Activated CD8-positive, alpha-beta memory T cell treated with anti-CD3 and anti-CD28 coated beads, Interleukin-2, amount 50 U/mL, for 1 hour (primary cell): ENCODE measurements around the gene RNF225.
"Not testable (repeated sequence)": the region's sequence is repeated elsewhere in the genome, so short reads cannot be mapped to it uniquely, and the experiment has no call there.

Experiments
- DNase-seq: peaks from one replicate; pipeline ENCODE4 v3.0.0-alpha.2; 2020; ENCODE audit errors: extremely low read depth

Gene RNF225

DNA sequence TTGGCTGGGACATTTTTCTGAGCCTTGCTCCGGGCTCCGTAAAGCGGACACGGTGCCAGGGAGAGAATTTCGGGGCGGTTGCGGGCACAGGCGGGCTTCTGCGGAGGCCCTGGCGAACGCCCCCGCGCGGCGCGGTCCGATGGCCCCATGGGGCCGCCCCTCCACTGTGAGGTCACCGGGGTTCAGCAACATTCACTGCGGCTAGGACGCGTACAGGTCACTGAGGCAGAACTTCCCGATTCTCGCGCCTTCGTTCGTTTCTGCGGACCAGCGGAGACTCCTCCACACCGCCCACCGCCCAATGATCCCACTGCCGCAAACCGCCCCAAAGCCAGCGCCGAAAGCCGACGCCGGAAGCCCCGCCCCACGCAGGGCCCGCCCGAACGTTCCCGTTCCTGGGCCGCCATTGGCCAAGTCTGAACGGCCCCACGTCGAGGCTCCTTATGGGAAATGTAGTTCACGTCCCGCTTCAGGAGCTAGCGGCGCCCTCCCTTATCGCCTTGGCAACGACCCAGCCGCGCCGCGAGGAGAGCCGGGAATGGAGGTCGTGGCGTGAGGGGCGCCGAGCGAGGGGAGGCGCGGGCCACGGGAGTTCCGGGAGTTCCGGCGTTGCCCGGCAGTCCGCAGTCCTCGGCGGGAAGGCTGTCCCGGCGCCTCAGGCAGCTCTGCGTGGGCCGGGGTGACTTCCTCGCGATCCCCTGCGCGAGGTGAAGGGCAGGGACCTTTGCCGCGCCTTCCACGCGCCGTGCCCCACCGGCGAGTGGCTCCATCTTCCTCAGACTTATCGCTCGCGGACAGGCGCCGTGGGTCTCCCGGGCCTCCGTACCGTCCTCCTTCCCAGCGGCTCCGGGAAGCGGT lies 12.9 kb downstream of the RNF225 start, which contains the start of gene ZNF584:
ZNF584 (plus strand) TSS at position 498 of the 858 bp plus-strand sequence. CDS start 499 bp downstream, outside the sequence.
- peak; percentile 82 for DNase-seq

DNA sequence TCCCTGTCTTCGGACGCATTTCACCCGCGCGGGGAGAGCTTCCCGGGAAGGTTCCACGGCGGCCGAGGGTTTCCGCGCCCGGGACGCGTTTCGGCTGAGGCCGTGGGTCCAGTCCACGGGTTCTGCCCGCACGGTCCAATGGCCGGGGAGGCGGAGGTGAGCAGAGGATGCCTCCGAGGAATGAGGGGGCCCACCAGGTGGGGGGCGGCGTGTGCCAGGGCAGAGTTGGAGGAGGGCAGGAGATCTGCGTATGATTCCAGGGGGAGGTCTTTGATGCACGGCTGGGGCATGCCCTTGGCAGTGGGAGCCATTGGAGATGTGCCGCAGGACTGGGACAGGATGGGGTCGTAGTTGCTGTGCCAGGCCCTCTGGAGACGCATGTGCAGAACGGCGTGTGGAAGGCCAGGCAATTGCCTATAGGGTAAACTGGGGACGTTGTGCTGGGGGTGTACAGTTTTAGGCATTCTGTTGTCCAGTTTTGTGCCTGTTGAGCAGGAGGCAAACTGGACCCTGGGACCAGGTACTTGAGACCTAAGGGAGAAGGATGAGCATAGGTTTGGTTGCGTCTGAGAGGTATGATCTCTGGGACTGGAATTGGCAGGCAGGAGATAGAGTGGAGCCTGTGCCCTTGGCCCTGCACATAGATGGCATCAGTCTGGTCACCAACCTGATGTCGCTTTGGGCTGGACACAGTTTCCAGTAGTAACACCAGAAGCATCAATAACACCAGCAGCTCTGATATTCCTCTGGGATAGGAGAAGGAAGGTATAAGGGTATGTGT lies 13.7 kb downstream of the RNF225 start:
- DNase-seq, result no peak

DNA sequence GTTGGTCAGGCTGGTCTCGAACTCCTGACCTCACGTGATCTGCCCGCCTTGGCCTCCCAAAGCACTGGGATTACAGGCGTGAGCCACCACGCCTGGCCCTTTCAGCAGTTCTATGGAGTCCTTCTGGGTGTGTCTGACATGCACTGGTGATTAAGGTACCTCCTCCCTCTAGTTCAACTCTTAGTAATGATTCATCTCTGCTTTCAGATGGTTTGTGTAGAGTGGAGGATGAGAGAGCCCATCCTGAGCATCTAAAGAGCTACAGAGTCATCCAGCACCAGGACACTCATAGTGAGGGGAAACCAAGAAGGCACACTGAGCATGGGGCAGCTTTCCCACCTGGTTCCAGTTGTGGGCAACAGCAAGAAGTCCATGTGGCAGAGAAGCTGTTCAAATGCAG lies 21.1 kb downstream of the RNF225 start:
- no peak for DNase-seq

DNA sequence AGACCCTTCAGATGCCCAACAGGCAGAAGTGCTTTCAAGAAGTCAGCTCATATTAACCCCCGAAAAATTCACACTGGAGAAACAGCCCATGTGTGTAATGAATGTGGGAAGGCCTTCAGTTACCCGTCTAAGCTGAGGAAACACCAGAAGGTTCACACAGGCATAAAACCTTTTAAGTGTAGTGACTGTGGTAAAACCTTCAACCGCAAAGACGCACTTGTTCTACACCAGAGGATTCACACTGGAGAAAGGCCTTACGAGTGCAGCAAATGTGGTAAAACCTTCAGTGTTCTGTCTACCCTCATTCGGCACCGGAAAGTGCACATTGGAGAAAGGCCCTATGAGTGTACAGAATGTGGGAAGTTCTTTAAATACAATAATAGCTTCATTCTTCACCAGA lies 21.6 kb downstream of the RNF225 start:
- no peak for DNase-seq

DNA sequence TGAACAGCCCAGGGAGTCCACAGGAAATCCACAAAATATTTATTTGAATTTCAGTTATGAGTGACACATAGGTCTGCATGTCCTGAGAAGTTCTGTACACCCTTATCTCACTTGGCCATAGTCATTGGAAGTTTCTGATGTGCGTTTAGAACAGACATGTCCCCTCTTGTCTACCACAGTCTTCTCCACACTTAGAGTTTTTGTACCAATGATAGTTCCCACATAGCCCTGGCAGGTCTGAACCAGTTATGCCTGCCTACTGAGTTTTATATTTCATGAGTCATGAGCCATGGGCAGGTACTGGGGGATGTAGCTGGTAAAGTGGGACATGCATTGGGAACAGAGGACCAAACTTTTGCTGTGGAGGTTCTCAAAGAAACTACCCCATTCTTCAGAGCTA lies 33.2 kb downstream of the RNF225 start:
- DNase-seq, result no peak

DNA sequence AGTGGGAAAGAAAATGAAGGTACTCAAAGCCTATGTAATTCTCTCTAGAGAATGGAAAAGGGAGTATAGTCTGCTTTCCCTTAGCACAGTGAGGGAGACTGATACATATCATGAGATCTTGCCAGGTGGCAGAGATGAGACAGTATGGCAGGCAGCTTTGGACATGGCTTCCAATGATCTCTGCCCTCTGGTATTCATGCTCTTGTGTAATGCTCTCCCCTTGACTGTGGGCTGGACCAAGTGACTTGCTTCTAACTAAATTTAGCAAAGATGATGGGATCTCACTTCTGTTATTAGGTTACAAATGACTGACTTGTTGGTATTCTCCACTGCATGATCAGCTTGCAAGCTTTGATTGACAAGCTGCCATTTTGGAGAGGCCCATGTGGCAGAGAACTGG lies 34.3 kb downstream of the RNF225 start:
- DNase-seq, result no peak

DNA sequence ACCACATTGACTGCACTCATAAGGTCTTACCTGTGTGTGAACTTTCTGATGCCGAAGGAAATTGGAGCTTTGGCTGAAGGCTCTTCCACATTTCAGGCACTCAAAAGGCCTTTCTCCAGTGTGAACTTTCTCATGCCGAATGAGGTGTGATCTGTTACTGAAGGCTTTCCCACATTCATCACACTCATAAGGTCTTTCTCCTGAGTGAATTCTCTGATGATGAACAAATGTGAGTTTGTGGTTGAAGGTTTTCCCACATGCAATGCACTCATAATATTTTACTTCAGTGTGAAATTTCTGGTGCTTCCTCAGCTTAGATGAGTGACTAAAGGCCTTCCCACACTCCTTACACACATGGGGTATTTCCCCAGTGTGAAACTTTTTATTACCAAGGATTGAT lies 38.8 kb downstream of the RNF225 start:
- DNase-seq, result no peak

DNA sequence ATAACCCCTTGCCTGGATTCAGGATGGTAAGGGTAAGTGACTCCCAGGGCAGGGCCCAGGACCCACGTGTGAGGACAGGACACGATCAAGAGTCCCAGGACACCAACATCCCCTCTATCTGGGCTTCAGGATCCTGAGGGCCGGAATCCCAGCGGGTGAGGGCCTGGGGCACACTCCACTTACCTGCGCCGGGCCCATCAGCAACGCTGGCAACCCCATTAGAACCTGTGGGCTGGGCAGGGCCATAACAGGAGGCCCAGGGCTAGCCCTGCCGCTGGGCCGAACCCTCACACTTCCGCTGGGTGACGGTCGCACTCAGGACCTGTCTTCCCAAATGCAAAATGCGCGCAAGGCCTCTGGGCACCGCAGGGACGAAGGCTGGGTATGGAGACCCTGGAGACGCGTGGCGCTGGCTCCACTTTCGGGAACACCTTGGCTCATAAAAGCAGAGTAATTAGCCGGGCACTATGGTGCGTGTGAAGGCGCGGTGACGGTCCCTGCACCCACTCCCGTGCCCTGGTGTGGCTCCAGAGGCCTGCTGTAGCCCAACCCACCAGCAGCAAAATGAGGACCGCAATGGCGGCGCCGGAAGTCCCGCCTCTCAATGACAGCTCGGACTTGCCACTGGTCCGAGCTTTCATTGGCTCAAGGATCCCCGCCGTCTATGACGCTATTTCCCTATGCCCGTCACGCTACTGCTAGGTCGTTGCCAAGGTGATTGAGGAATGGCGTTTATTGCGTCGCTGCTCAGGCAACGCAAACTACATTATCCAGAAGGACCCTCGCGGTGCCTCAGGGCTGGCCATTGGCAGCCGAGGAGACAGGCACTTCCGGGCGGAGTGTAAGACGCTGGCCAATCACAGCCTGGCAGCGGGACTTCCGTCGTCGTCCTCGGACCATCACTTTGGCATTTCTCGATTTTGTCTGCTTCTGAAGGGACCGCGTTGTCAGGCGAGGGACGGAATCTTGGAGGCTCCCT lies 44.4 kb downstream of the RNF225 start, which contains the start of gene ZNF132:
ZNF132 (minus strand) TSS at position 578 of the 979 bp plus-strand sequence; CDS start at position 246, 332 bp downstream.
- DNase-seq, result peak; percentile 92

DNA sequence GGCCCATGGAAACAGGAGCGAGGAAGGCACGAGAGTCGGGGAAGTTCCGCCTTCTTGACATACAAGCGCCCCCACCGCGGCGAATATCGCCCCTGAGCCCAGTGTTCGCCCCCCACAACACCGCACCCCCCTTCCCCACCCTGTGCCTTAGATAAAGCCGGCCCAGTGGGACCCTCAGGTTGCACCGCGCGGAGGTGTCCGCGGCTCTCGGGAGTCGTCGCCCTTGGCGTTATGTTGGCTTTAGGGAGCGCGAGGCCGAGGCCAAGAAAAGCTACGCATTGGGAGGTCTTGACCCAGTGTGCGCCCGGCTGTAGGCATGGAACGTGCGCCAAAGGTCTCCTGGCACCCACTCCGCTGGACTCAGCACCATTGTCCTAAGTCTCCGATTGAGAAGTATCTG lies 45.1 kb downstream of the RNF225 start:
- no peak for DNase-seq

DNA sequence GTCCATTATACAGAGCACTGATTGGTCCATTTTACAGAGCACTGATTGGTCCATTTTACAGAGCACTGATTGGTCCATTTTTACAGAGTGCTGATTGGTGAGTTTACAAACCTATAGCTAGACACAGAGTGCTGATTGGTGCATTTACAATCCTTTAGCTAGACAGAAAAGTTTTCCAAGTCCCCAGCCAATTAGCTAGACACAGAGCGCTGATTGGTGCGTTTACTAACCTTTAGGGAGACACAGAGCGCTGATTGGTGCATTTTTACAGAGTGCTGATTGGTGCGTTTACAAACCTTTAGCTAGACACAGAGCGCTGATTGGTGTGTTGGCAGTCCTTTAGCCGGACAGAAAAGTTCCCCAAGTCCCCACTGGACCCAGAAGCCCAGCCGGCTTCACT lies 47.5 kb downstream of the RNF225 start:
- not testable (repeated sequence) for DNase-seq
